ENCODE results near the gene P2RY2.
"Not testable (repeated sequence)": the region's sequence is repeated elsewhere in the genome, so short reads cannot be mapped to it uniquely, and the experiment has no call there.

Gene P2RY2

GRCh38 chr11:73188301-73188700 is 29.8 kb upstream of the P2RY2 start:
- no peak for DNase-seq (ENCODE audit: low spot score)

- DNase-seq (ENCODE audit: low spot score) = no peak
Observed at GRCh38 chr11:73189315-73189714, 28.8 kb upstream of the P2RY2 start.

- DNase-seq (ENCODE audit: low spot score) = no peak
Observed at GRCh38 chr11:73189723-73190556, 28.1 kb upstream of the P2RY2 start.

- no peak for DNase-seq (ENCODE audit: low spot score)
Observed at GRCh38 chr11:73190557-73190885, 27.6 kb upstream of the P2RY2 start.

GRCh38 chr11:73191151-73191550 is 26.9 kb upstream of the P2RY2 start:
- no peak for DNase-seq (ENCODE audit: low spot score)

- DNase-seq (ENCODE audit: low spot score) = peak; percentile 77
Observed at GRCh38 chr11:73192272-73192671, 25.8 kb upstream of the P2RY2 start.

GRCh38 chr11:73193251-73194033 is 24.6 kb upstream of the P2RY2 start:
- no peak for DNase-seq (ENCODE audit: low spot score)

- no peak for DNase-seq (ENCODE audit: low spot score)
Observed at GRCh38 chr11:73194034-73194507, 24.0 kb upstream of the P2RY2 start.

- DNase-seq (ENCODE audit: low spot score) = peak; percentile 72
Observed at GRCh38 chr11:73194593-73194992, 23.5 kb upstream of the P2RY2 start.

GRCh38 chr11:73195191-73196007 is 22.7 kb upstream of the P2RY2 start:
- peak; percentile 84 for DNase-seq (ENCODE audit: low spot score)

- DNase-seq (ENCODE audit: low spot score) = no peak
Observed at GRCh38 chr11:73196576-73196975, 21.5 kb upstream of the P2RY2 start.

- no peak for DNase-seq (ENCODE audit: low spot score)
Observed at GRCh38 chr11:73197348-73197747, 20.7 kb upstream of the P2RY2 start.

GRCh38 chr11:73197787-73198186 is 20.3 kb upstream of the P2RY2 start:
- DNase-seq (ENCODE audit: low spot score) = not testable (repeated sequence)

- DNase-seq (ENCODE audit: low spot score) = peak; percentile 52
Observed at GRCh38 chr11:73198677-73199076, 19.4 kb upstream of the P2RY2 start.

GRCh38 chr11:73199446-73199845 is 18.6 kb upstream of the P2RY2 start:
- no peak for DNase-seq (ENCODE audit: low spot score)

- no peak for DNase-seq (ENCODE audit: low spot score)
Observed at GRCh38 chr11:73200256-73200655, 17.8 kb upstream of the P2RY2 start.

- no peak for DNase-seq (ENCODE audit: low spot score)
Observed at GRCh38 chr11:73201249-73201648, 16.8 kb upstream of the P2RY2 start.

GRCh38 chr11:73201888-73202780 is 15.9 kb upstream of the P2RY2 start:
- DNase-seq (ENCODE audit: low spot score) = no peak

- DNase-seq (ENCODE audit: low spot score) = no peak
Observed at GRCh38 chr11:73203322-73203721, 14.8 kb upstream of the P2RY2 start.

- DNase-seq (ENCODE audit: low spot score) = no peak
Observed at GRCh38 chr11:73203790-73204189, 14.3 kb upstream of the P2RY2 start.

GRCh38 chr11:73204711-73205121 is 13.4 kb upstream of the P2RY2 start:
- no peak for DNase-seq (ENCODE audit: low spot score)
